Fibroblast of the aortic adventitia (primary cell): ENCODE results near the gene NTPCR. TPM values are rescaled to one million over a fixed set of nuclear protein-coding genes. Genes with fewer than 3 reads are reported as not detected.

Experiments used
- DNase-seq: peaks from one replicate; pipeline ENCODE4 v3.0.0-alpha.2; 2010; ENCODE audit warnings: low read depth
- H3K4me3 ChIP-seq: 2 replicates; pipeline ENCODE4 v1.5.1; 2011; ENCODE audit warnings: low read depth, mild to moderate bottlenecking, control low read depth, low read length, moderate library complexity
- CTCF ChIP-seq: IDR thresholded peaks from 2 replicates; pipeline ENCODE4 v1.5.1; 2011; ENCODE audit warnings: mild to moderate bottlenecking, low read length, control low read depth, inconsistent platforms; ENCODE audit not compliant: insufficient read depth
- total RNA-seq: library from RNA; depleted of rRNA; stranded (reverse); fragments of >200 nt; gene quantifications from 2 replicates; pipeline ENCODE4 v1.2.3, GENCODE V29; 2012; ENCODE audit warnings: low replicate concordance

NTPCR gene
- total RNA-seq, 1 donor: 19.7 TPM

- H3K4me3 ChIP-seq: no peak overlapping the region
- DNase-seq: no peak
- no peak for TF ChIP-seq CTCF
Measured at GRCh38 chr1:232958067-232958466, 7.7 kb downstream of the NTPCR start.

DNA sequence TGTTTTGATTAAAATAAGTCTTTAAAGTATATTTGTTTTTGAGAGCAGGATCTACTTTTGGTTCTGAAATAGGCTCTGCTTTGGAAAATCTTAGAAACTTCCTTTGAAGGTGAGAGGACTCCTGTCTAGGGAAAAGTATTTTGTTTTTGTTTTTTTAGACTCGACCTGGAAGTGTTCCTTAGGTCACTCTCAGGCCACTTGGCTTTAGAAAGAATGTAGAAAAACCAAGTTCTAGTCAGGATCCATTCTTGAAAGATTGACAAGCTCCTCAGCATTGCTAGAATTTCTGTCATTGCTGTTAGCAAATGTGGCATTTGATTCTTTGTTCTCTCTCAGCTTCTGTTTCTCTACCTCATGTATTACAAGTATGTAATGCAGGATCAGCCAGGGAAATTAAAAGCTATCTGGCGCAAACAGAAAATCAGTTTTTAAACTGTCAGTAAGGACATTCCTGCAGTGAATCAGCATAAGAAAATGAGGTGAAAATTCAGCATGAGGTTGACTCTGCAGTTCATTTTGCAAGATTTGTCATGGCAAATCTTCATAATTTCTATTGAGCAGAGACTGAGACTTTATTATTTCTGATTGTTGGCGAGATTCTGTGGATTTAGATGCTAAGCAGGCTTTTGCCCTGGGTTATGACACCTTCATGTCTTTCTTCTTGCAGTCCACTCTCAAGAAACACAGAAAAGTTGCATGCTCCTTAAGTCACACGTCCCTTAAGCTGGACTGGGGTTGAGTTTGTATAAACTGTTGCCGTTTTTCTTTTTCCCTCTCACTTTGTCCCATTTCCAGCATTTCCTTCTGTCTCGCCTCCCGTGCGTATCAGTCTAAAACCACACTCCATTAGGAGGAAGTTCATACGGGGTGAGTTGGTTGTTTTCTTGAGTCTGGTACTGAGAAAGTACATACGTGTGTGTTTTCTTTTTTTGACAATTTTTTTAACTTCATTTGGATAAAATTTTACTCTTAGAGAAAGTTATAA is 12.6 kb downstream of the NTPCR start:
- no peak for TF ChIP-seq CTCF
- H3K4me3 ChIP-seq: no peak overlapping the region
- DNase-seq: peak; percentile 55

DNA sequence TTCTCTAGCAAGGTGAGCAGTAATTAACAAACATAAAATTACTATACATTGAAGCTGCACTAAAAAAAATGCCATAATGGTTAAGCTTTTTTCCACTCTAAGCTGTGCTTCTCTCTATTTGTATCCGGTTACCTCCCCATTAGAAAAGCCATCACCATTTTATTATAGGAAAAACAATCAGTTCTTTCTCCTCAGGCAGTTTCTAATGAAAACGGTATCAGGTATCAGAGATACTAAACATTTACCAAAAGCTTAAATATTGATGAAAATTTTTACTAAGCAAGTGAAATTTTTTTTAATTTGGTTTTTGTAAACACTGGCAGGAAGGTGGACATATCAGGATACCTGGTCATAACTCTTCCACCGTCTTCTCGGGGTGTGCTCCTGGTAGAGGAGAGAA is 14.2 kb downstream of the NTPCR start:
- no peak for DNase-seq
- no peak for TF ChIP-seq CTCF
- no peak overlapping the region for H3K4me3 ChIP-seq

DNA sequence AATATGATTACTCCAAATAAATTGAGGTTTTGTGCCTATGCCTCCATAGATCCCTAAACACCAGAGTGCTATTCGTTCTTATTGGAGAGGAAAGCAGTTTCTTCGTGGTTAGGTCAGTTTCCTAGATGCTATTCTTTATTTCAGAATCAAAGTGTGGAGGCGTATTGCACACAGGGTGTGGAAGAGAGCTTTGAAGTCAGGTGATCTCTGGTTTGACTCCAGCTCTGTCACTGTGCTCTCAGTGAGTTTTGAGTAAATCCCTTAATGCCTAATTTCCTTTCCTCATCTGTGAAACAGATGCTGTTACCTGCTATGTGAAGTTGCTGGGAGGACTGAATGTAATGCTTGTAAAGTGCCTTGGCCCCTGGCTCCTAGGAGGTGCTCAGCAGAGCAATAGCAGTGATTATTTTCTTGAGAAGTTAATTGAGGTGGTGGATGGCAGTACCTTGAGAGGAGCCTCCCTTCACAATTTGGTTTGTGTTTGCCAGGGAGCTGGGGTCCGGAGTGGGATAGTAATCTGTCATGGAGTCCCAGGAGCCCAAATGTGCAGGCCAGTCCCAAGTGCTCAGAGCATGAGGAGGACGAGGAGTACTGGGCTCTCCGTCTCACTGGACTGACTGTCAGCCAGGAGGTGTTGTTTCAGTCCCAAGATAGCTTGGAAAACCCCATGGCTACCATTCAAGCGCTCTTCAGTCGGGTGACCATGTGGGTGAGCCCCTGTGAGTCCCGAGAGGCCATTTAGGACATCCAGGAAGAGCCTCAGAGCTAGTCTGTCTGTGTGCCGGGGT is 14.9 kb downstream of the NTPCR start:
- no peak overlapping the region for H3K4me3 ChIP-seq
- TF ChIP-seq CTCF: no peak
- DNase-seq: no peak

DNA sequence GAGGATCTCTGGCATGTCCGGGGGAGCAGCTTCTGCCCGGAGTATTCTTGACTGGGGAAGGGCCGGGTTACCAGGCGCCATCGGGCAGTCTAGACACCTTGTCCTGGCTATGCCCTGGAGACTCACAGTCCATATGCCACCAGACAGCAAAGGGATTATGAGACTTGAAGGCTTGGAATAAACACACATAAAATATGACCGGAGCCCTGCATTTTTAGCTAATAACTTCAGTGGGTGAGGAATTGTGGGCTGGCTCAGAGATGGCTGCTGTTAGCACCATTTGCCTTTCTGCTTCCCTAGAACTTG is 15.5 kb downstream of the NTPCR start:
- DNase-seq: no peak
- TF ChIP-seq CTCF: no peak
- no peak overlapping the region for H3K4me3 ChIP-seq

DNA sequence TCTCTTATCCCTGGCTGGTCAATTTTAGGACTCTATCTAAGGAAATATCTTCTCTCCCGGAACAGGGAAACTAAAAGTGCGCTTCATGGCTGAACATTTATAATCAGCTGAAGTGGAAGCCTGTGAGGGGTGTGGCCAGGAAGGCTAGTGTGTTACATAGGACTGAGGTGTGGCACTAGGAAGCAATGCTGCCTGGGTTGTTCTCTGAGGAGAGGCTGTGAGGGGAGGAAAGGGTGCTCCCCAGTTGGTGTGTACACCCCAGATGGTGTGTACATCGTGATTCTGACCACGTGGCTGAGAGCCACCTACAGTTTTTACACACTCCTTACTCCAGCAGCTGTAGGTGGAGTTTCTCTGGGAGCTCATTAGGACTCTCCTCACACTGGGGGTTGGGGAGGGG is 16.3 kb downstream of the NTPCR start:
- TF ChIP-seq CTCF: no peak
- DNase-seq: no peak
- H3K4me3 ChIP-seq: no peak overlapping the region
